ENCODE results near the gene RNU5D-1.

DNA sequence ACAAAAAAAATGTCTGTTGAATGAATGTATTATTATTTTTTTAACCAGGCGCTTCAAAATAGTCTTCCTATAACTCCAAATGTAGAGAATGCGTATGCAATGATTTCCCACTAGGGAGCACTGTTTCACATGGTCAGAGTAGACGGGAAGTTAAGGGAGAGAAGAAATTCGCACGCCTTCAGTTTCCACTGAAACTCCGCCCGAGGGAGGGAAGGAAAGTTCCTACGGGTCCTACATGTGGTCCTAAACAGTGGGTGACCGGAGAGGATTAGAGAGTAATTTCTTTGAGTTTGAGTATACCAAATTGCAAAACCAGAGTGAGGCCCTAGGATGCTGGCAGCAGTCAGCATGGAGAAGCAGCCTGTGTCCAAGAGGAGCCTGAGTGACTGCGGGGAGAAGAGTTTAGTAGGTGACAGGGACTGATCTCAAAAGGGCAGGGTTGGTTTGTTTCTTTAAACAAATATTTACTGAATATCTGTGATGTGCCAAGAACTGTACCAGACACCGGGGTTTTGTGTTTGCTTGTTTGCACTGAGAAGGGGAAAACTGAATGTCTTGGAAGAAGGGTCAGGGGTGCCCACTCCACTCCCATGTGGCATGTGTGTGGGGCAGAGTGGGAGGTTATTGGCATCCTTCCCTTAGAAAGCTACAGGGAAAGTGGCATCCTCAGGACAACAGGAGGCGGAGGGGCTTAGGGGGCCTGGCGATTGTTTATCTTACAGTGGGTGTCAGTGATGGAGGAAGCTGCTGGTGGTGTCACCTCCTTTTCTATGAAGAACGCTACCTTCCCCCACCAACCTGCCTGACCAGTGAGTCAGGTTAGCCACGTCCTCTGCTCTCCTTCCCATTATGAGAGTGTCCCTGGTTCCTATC lies 22.8 kb downstream of the RNU5D-1 start:
- TF ChIP-seq, protein P1, sequence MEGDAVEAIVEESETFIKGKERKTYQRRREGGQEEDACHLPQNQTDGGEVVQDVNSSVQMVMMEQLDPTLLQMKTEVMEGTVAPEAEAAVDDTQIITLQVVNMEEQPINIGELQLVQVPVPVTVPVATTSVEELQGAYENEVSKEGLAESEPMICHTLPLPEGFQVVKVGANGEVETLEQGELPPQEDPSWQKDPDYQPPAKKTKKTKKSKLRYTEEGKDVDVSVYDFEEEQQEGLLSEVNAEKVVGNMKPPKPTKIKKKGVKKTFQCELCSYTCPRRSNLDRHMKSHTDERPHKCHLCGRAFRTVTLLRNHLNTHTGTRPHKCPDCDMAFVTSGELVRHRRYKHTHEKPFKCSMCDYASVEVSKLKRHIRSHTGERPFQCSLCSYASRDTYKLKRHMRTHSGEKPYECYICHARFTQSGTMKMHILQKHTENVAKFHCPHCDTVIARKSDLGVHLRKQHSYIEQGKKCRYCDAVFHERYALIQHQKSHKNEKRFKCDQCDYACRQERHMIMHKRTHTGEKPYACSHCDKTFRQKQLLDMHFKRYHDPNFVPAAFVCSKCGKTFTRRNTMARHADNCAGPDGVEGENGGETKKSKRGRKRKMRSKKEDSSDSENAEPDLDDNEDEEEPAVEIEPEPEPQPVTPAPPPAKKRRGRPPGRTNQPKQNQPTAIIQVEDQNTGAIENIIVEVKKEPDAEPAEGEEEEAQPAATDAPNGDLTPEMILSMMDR (IDR thresholded peaks at IDR 0.05) = peak; percentile 85
- TF ChIP-seq EZH2 (IDR thresholded peaks at IDR 0.05; ENCODE audit: borderline replicate concordance, insufficient read depth, low read depth, low read length, poor library complexity, severe bottlenecking) = no peak
